SU-DHL-6 (cell line): ENCODE results near the gene LRP1B.

ENCODE experiments used
- H2AFZ ChIP-seq: fragments of 200-600 bp; sonication (generic); 2 replicates; pipeline ENCODE4 v1.6.1; 2014; ENCODE audit warnings: low read depth, mild to moderate bottlenecking, moderate library complexity, mixed read lengths, antibody characterized with exemption, low read length; ENCODE audit not compliant: severe bottlenecking
- H3F3A ChIP-seq: fragments of 200-600 bp; shearing (Covaris generic); 2 replicates; pipeline ENCODE4 v1.6.0; 2016; ENCODE audit warnings: antibody characterized with exemption, mild to moderate bottlenecking; ENCODE audit not compliant: insufficient read depth
- H3K27ac ChIP-seq: fragments of 200-600 bp; sonication (generic); 2 replicates; pipeline ENCODE4 v1.5.1; 2016; ENCODE audit warnings: low read depth, mild to moderate bottlenecking, low read length, moderate library complexity, mixed read lengths
- H3K27me3 ChIP-seq: fragments of 200-600 bp; sonication (generic), shearing (Covaris generic); 2 replicates; pipeline ENCODE4 v1.6.0; 2014; ENCODE audit warnings: mild to moderate bottlenecking, low read length
- H3K36me3 ChIP-seq: fragments of 200-600 bp; sonication (generic); 2 replicates; pipeline ENCODE4 v1.6.1; 2014; ENCODE audit warnings: mild to moderate bottlenecking, low read length, mixed read lengths
- H3K4me2 ChIP-seq: fragments of 300-600, 200-600 bp; shearing (Covaris generic), sonication (generic); 2 replicates; pipeline ENCODE4 v1.6.0; 2014; ENCODE audit warnings: low read length, low read depth, mild to moderate bottlenecking; ENCODE audit not compliant: poor library complexity, severe bottlenecking
- H3K4me3 ChIP-seq: fragments of 200-600 bp; sonication (generic); 2 replicates; pipeline ENCODE4 v1.5.1; 2014; ENCODE audit warnings: antibody characterized with exemption, low read length, mild to moderate bottlenecking, mixed read lengths; ENCODE audit not compliant: insufficient read depth, poor library complexity, severe bottlenecking
- H3K79me2 ChIP-seq: fragments of 200-600 bp; sonication (generic); 2 replicates; pipeline ENCODE4 v1.6.1; 2014; ENCODE audit warnings: mild to moderate bottlenecking, low read length, moderate library complexity; ENCODE audit not compliant: insufficient read depth
- H3K9ac ChIP-seq: fragments of 200-600 bp; sonication (generic); 2 replicates; pipeline ENCODE4 v1.7.0; 2014; ENCODE audit warnings: mild to moderate bottlenecking, low read length
- H3K9me2 ChIP-seq: fragments of 200-600 bp; sonication (generic); replicated peaks from 2 replicates; pipeline ENCODE4 v1.6.1; 2014; ENCODE audit warnings: low read length; ENCODE audit not compliant: insufficient read depth
- H3K9me3 ChIP-seq: fragments of 200-600 bp; sonication (generic); 2 replicates; pipeline ENCODE4 v1.6.1; 2014; ENCODE audit warnings: low read length, mixed read lengths; ENCODE audit not compliant: insufficient read depth
- H4K20me1 ChIP-seq: fragments of 200-600 bp; sonication (generic); 2 replicates; pipeline ENCODE4 v1.6.1; 2014; ENCODE audit warnings: low read depth, mild to moderate bottlenecking, antibody characterized with exemption, low read length, moderate library complexity, mixed read lengths
- EZH2phosphoT487 ChIP-seq: fragments of 200-600 bp; sonication (generic), shearing (Covaris generic); conservative IDR thresholded peaks from 2 replicates; pipeline ENCODE4 v1.6.1; 2018; ENCODE audit warnings: mild to moderate bottlenecking, antibody characterized with exemption, low read length, moderate library complexity, mixed read lengths
- TF ChIP-seq, protein P1 (sequence below): fragments of 200-600 bp; sonication (generic); IDR thresholded peaks from one replicate; pipeline ENCODE4 v1.5.1; 2017; ENCODE audit warnings: antibody characterized with exemption, mild to moderate bottlenecking, low read length, moderate library complexity; ENCODE audit not compliant: insufficient read depth, poor library complexity, severe bottlenecking

The LRP1B gene

DNA sequence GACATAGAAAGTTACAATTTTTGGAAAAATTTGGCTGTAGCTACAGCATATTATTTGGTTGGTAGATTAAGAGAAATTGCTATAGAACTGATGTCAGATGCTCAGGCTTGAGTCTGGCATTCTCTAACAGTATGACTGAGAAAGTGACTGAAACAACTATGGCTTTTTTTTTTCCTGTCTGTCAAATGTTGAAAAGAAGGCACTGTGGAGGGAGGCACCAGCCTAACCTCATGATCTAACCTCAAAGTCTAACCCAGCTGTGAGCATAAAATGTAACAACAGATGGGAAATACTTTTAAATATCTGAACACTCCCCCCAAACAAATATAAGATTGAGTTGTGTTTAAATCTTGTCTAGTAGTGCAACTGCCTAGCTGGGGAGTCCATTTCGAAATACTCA lies 629.1 kb downstream of the LRP1B start:
- Histone ChIP-seq H3K36me3 (no peaks in the 10 kb centered on the region), H3K9ac (no peak overlapping the region), H3K4me3 (no peak overlapping the region), H3K27ac (no peak overlapping the region), H4K20me1 (no peaks in the 10 kb centered on the region), H3K79me2 (no peaks in the 10 kb centered on the region), H3K9me2 (no peaks in the 10 kb centered on the region), H2AFZ (no peak overlapping the region), H3K27me3 (no peaks in the 10 kb centered on the region), H3K9me3 (no peaks in the 10 kb centered on the region), H3K4me2 (no peak overlapping the region), H3F3A (no peaks in the 10 kb centered on the region)
- no peak for TF ChIP-seq EZH2phosphoT487
- TF ChIP-seq, protein P1, sequence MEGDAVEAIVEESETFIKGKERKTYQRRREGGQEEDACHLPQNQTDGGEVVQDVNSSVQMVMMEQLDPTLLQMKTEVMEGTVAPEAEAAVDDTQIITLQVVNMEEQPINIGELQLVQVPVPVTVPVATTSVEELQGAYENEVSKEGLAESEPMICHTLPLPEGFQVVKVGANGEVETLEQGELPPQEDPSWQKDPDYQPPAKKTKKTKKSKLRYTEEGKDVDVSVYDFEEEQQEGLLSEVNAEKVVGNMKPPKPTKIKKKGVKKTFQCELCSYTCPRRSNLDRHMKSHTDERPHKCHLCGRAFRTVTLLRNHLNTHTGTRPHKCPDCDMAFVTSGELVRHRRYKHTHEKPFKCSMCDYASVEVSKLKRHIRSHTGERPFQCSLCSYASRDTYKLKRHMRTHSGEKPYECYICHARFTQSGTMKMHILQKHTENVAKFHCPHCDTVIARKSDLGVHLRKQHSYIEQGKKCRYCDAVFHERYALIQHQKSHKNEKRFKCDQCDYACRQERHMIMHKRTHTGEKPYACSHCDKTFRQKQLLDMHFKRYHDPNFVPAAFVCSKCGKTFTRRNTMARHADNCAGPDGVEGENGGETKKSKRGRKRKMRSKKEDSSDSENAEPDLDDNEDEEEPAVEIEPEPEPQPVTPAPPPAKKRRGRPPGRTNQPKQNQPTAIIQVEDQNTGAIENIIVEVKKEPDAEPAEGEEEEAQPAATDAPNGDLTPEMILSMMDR = no peak

DNA sequence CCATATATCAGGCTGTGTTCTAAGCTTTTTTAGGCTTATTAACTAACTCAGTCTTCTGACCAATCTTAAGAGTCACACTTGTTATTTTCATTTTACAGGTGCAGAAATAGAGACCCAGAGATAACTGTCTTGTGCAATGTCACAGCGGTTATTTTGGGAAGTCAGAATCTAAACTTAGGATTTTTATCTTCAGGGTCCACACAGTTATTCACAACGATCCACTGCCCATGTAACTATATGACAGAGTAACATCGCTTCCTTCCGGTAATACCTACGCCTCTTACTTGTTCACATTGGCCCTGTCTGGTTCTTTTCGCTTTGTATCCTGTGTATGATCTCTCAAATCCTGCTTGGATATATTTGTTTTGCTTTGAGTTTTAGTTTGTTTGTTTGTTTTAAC lies 631.7 kb downstream of the LRP1B start:
- no peak overlapping the region for H2AFZ ChIP-seq
- H3K9me2 ChIP-seq = no peaks in the 10 kb centered on the region
- H3K27ac ChIP-seq = no peak overlapping the region
- H3F3A ChIP-seq = no peaks in the 10 kb centered on the region
- no peaks in the 10 kb centered on the region for H3K27me3 ChIP-seq
- H3K9me3 ChIP-seq = no peaks in the 10 kb centered on the region
- no peaks in the 10 kb centered on the region for H4K20me1 ChIP-seq
- no peaks in the 10 kb centered on the region for H3K79me2 ChIP-seq
- no peak overlapping the region for H3K4me2 ChIP-seq
- no peaks in the 10 kb centered on the region for H3K36me3 ChIP-seq
- TF ChIP-seq, protein P1 = no peak
- TF ChIP-seq EZH2phosphoT487 = no peak
- no peak overlapping the region for H3K9ac ChIP-seq
- no peak overlapping the region for H3K4me3 ChIP-seq

DNA sequence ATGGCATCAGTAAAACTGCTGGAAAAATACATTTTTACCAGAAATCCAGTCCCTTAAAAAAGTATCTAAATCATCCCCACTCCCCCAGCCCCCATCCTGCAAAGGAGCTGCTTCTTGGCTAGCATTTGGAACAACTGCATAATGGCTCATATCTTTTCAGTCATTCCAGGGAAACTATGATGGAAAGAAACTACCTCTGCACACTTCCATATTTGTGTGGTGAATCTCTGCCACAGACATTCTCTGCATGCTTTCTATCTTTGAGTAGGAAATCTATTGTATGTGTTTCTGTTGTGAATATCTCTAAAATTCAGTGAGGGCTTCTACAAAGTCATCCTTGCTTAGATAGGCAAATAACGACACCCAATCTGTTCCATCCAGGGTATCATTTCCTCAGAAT lies 632.3 kb downstream of the LRP1B start:
- no peaks in the 10 kb centered on the region for H3K9me2 ChIP-seq
- no peaks in the 10 kb centered on the region for H4K20me1 ChIP-seq
- TF ChIP-seq, protein P1 = no peak
- no peak for TF ChIP-seq EZH2phosphoT487
- no peaks in the 10 kb centered on the region for H3K9me3 ChIP-seq
- H3K27me3 ChIP-seq = no peaks in the 10 kb centered on the region
- no peaks in the 10 kb centered on the region for H3K36me3 ChIP-seq
- no peaks in the 10 kb centered on the region for H3K79me2 ChIP-seq
- no peaks in the 10 kb centered on the region for H3F3A ChIP-seq
- H3K27ac ChIP-seq = no peak overlapping the region
- no peak overlapping the region for H3K4me3 ChIP-seq
- no peak overlapping the region for H2AFZ ChIP-seq
- no peak overlapping the region for H3K9ac ChIP-seq
- H3K4me2 ChIP-seq = no peak overlapping the region

DNA sequence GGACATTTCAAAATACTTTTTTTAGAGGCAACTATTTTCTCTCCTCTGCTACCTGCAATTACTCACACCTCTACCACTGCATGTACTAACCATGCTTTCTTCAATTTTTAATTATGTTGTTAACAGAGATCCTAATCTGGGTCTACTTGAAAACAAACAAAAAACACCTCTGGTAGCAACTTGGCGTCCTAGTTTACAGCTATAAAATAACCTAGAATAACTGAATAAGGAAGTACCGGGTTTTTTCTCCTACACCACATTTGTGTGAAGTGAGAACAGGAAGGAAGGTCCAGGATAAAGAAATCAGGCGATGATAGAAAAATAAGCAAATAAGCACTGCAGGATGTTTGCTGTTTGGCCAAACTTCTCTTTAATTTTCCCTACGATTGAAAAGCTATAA lies 633.5 kb downstream of the LRP1B start:
- TF ChIP-seq, protein P1 = no peak
- no peak for TF ChIP-seq EZH2phosphoT487
- Histone ChIP-seq H4K20me1 (no peaks in the 10 kb centered on the region), H3K9me2 (no peaks in the 10 kb centered on the region; the same call in 1 of the 2 replicates), H3F3A (no peaks in the 10 kb centered on the region), H3K4me2 (no peak overlapping the region), H3K36me3 (no peaks in the 10 kb centered on the region), H3K79me2 (no peaks in the 10 kb centered on the region), H3K9me3 (no peaks in the 10 kb centered on the region), H3K27me3 (no peaks in the 10 kb centered on the region), H3K27ac (no peak overlapping the region), H2AFZ (no peak overlapping the region), H3K9ac (no peak overlapping the region), H3K4me3 (no peak overlapping the region)
